DOHH2 (cell line): ENCODE measurements around the gene ACTRT3.

Source experiments
- EZH2phosphoT487 ChIP-seq: fragments of 200-600 bp; sonication (generic); IDR thresholded peaks from 2 replicates; pipeline ENCODE4 v1.6.1; 2017; ENCODE audit warnings: borderline replicate concordance, mild to moderate bottlenecking, antibody characterized with exemption, low read length, moderate library complexity, mixed read lengths
- TF ChIP-seq, protein P1 (sequence below): fragments of 200-600 bp; sonication (generic); IDR thresholded peaks from one replicate; pipeline ENCODE4 v1.5.1; 2014; ENCODE audit warnings: antibody characterized with exemption, mild to moderate bottlenecking, low read depth, low read length; ENCODE audit not compliant: poor library complexity, severe bottlenecking

DNA sequence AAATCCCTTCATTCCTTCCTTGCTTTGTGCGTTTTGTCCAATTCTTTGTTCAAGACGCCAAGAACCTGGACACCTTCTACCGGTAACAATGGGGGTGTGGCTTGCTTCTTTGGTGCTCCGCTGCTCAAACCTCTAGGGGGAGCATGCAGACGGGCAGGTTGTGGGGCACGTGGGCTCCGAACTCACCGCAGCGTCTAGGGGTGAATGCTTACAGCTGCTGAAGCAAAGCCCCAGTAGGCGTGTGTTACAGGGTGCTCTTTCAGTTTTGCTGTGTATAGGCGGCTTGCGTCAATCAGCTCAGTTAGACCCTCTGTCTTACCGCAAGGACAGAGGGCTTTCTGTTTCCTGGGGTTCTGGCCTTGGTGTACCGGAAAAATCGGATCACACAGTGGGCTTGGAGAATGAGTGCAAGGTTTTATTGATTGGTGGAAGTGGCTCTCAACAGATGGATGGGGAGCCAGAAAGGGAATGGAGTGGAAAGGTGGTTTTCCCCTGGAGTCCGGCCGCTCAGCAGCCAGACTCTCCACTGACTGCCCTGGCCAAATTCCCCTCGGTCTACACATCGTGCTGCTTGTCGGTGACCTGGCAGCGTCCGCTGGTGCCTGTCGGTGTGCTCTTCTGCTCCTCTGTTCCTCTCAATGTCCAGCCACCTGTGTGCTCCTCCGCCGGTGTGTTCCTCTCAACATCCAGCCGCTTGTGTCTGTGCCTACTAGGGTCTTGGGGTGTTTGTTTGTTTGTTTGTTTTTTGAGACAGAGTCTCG is 44.6 kb upstream of the ACTRT3 start:
- TF ChIP-seq, protein P1, sequence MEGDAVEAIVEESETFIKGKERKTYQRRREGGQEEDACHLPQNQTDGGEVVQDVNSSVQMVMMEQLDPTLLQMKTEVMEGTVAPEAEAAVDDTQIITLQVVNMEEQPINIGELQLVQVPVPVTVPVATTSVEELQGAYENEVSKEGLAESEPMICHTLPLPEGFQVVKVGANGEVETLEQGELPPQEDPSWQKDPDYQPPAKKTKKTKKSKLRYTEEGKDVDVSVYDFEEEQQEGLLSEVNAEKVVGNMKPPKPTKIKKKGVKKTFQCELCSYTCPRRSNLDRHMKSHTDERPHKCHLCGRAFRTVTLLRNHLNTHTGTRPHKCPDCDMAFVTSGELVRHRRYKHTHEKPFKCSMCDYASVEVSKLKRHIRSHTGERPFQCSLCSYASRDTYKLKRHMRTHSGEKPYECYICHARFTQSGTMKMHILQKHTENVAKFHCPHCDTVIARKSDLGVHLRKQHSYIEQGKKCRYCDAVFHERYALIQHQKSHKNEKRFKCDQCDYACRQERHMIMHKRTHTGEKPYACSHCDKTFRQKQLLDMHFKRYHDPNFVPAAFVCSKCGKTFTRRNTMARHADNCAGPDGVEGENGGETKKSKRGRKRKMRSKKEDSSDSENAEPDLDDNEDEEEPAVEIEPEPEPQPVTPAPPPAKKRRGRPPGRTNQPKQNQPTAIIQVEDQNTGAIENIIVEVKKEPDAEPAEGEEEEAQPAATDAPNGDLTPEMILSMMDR = peak; percentile 84
- TF ChIP-seq EZH2phosphoT487 = no peak
